ENCODE data around the gene HS6ST2.

HS6ST2 gene

DNA sequence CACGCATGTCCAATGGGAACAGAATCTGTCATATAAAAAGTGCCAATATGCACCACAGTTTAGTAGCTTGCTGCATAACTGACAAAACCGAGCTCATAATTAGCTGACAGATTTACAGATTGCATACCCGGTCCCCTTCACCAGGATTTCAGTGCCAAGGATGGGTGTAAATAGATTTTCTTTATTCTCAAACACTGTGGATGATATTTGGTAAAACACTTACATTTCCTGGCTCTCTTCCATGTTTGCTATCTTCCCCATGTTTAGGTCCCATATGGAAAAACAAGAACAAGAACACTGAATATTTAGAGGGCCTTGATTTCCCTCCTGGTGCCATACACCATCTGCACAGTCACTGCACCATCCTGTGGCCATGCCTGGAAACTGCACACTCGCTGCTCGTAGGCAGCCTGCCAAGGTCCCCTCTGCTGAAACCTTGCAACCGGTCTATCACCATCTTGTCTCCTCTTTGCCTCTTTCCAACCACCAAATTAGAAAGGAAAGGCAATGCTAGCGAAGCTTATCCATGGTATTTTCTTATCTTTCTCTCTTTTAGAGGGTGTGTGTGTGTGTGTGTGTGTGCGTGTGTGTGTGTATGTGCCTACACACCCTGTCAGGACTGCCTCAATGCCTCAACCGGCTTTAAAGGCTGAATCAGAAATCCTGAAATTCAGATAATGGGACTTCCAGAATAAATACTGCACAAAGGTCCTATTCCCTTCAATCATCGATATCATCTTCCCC lies 345.4 kb downstream of the HS6ST2 start:
- peak in 1 of 2 experiments; percentile 50 for DNase-seq

GRCh38 chrX:132610536-132610935 lies 347.9 kb downstream of the HS6ST2 start:
- no peak for DNase-seq

GRCh38 chrX:132609362-132609848 lies 349.0 kb downstream of the HS6ST2 start:
- no peak for DNase-seq

GRCh38 chrX:132603700-132604286 lies 354.6 kb downstream of the HS6ST2 start:
- DNase-seq = no peak

GRCh38 chrX:132602701-132603100 lies 355.7 kb downstream of the HS6ST2 start:
- DNase-seq = no peak

DNA sequence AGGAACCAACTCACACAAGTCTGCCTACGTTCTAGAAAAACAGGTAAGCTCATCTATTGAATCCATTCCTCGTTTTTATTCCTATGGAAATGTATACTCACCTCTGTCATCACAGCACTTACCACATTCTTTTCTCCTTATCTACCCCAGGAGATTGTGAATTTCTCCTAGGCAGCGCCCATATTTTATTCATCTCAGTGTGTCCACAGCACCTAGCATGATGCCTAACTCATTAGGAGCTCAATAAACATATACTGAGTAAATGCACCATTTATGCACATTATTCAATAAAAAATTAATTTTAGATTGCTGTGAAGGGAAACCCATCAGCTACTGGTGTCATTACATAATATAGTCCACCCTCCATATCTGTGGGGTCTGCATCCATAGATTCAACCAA lies 363.4 kb downstream of the HS6ST2 start:
- DNase-seq = no peak

- no peak for DNase-seq
Observed at GRCh38 chrX:132594129-132594528, 364.3 kb downstream of the HS6ST2 start.

DNA sequence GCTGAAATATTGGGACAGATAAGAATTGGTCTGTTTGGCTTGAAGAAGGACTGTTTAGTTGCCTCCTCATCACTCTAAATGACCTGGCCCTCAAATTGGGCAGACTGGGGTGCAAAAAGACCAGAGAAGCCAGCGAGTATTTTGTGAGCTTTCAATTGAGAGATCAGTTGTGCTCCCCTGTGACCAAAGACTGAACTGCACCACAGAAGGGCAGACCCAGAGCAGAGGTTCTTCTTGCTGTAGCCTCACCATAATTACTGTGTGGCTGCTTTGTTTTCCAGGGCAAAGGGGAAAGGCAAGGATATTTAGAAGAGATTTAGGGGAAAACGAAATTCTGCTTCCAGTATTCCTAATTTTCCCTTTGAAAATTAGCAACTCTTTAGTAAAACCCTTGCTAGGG lies 365.5 kb downstream of the HS6ST2 start:
- peak in 1 of 2 experiments; percentile 33 for DNase-seq

DNA sequence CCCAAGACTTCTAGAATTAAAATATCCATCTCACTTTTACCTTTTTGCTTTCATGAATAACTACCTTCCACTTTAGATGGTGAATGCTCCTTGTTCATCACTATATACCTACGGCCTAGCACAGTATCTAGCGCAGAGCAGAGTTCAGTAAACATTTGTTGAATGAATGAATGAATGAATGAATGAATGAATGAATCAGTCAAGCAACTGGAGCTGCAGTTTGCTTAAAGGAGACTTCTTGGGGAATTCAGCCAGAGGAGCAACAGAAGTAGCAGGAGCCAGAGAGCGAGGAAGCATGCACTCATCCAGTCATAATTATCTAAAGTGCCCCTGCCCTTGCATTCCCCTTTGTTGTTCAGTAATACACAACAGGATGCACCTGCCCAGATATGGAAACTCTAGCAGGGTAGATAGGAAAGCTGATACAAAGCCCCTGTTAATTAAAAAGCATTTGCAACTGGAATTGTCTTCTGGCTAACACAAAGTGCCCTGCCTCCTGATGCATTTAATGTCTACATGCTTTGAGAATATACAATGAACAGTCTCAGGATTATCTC lies 366.6 kb downstream of the HS6ST2 start:
- DNase-seq = no peak

DNA sequence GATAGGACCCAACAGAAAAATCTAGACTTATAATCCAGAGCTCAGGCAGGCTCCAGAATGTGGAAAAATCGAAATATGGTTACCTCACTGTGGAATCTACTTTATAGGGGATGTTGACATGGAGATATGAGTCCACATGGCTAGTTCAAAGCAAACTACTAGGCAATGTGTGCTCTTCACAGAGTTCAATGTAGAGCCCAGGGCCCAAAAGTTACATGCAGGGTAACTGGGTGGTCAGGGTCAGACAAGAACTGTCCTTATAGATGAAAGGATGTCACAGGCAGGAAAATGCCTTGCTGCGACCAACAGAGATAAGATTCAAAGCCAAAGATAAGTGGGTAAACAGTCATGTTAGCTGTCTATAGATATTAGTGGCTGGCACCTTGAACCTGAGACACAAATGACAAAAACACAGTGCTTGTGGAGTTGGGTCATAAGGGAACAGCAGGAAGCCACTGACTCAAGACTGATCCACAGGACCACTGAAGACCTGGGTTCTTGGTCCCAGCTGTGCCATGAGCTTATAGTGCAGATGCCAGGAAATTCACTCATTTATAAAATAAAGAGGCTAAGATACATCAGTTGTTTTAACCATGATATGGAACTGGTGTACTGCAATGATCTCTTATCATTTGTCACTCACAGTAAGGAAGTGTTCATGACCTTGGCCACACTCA lies 367.9 kb downstream of the HS6ST2 start:
- DNase-seq = no peak

GRCh38 chrX:132584936-132585335 lies 373.5 kb downstream of the HS6ST2 start:
- no peak for DNase-seq

GRCh38 chrX:132576939-132577338 lies 381.5 kb downstream of the HS6ST2 start:
- DNase-seq = no peak

Data from NCI-H526 (cell line).